22Rv1 (cell line): ENCODE results near the gene GBA2.

Experiments
- H3K27ac ChIP-seq: fragments of 450-650 bp; 2 replicates; pipeline ENCODE4 v1.5.1; 2017
- CTCF ChIP-seq: fragments of 450-650 bp; IDR thresholded peaks from 2 replicates; pipeline ENCODE4 v1.5.1; 2017; ENCODE audit warnings: mild to moderate bottlenecking
- ZFX ChIP-seq: fragments of 450-650 bp; IDR thresholded peaks from 2 replicates; pipeline ENCODE4 v1.6.1; 2017; ENCODE audit warnings: antibody characterized with exemption, borderline replicate concordance

GBA2 gene

DNA sequence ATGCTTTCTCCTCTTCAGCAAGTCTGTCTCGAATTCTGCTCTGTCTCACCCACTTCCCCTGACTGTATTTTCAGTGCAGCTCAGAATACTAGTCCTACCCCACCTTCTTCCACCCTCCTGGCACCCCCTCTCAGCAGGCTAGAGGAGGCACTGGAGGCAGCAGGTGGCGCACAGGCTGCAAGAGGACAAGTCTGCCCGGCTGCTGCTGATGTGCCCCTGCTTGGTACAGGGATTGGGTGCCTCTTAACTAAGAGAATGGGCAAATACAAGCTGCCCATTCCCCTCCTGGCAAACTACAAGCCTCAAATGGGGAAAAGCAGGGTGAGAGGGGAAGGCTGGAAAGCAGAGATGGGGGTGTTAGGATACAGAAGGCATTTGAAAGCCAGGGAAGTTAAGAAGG is 22.1 kb downstream of the GBA2 start:
- no peak overlapping the region for H3K27ac ChIP-seq
- no peak for TF ChIP-seq CTCF
- no peak for TF ChIP-seq ZFX

DNA sequence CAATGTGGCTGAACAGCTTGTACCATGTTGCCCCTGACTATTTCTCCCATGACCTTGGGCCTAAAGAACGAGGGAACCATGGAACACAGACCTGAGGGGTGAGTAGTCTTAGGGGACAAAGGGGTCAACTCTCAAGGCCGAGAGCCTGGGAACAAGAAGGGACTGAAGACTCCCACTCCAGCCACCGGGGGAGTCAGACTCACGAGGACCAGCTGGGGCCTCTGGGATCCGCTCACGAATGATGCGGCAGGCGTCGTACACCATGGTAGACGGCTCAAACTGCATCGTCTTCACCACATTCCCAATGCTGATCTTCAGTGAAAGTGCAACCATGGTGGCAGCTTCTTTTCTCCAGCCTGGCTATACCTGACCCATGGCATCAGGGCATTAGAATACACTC is 23.7 kb downstream of the GBA2 start:
- TF ChIP-seq ZFX (no peak), CTCF (no peak)
- H3K27ac ChIP-seq, result no peak overlapping the region

DNA sequence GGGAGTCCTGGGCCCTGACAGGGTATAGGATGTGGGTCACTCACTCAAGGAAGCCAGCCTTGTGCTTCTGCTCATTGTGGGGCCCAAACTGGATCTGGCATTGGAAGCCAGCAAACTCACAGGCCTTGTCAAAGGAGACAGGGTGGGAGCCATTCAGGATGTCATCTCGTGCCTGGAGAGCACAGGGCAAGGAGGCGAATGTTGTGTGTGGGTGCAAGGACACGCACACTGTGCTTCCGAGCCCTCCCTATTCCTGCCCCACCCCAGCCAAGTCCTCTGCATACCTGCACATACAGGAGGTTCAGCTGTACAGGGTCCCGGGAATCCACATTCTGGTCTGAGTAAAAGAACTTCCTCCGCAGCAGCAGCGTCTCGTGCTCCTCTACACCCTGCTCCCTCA is 25.1 kb downstream of the GBA2 start:
- no peak overlapping the region for H3K27ac ChIP-seq
- TF ChIP-seq ZFX (no peak), CTCF (no peak)

GRCh38 chr9:35723426-35723825 is 25.6 kb downstream of the GBA2 start:
- no peak overlapping the region for H3K27ac ChIP-seq
- no peak for TF ChIP-seq CTCF
- no peak for TF ChIP-seq ZFX

GRCh38 chr9:35719546-35719945 is 29.5 kb downstream of the GBA2 start:
- no peak overlapping the region for H3K27ac ChIP-seq
- TF ChIP-seq ZFX (no peak), CTCF (no peak)

GRCh38 chr9:35718721-35719511 is 30.1 kb downstream of the GBA2 start:
- no peak overlapping the region for H3K27ac ChIP-seq

More at GRCh38 chr9:35718721-35719511, 30.1 kb downstream of the GBA2 start:
- TF ChIP-seq CTCF (no peak), ZFX (no peak)
